ENCODE results near the gene PTAR1. TPM values are rescaled to one million over a fixed set of nuclear protein-coding genes. Genes with fewer than 3 reads are reported as not detected.

PTAR1 gene, protein sequence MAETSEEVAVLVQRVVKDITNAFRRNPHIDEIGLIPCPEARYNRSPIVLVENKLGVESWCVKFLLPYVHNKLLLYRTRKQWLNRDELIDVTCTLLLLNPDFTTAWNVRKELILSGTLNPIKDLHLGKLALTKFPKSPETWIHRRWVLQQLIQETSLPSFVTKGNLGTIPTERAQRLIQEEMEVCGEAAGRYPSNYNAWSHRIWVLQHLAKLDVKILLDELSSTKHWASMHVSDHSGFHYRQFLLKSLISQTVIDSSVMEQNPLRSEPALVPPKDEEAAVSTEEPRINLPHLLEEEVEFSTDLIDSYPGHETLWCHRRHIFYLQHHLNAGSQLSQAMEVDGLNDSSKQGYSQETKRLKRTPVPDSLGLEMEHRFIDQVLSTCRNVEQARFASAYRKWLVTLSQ
- total RNA-seq = 86.6 and 125 TPM in 2 replicates

DNA sequence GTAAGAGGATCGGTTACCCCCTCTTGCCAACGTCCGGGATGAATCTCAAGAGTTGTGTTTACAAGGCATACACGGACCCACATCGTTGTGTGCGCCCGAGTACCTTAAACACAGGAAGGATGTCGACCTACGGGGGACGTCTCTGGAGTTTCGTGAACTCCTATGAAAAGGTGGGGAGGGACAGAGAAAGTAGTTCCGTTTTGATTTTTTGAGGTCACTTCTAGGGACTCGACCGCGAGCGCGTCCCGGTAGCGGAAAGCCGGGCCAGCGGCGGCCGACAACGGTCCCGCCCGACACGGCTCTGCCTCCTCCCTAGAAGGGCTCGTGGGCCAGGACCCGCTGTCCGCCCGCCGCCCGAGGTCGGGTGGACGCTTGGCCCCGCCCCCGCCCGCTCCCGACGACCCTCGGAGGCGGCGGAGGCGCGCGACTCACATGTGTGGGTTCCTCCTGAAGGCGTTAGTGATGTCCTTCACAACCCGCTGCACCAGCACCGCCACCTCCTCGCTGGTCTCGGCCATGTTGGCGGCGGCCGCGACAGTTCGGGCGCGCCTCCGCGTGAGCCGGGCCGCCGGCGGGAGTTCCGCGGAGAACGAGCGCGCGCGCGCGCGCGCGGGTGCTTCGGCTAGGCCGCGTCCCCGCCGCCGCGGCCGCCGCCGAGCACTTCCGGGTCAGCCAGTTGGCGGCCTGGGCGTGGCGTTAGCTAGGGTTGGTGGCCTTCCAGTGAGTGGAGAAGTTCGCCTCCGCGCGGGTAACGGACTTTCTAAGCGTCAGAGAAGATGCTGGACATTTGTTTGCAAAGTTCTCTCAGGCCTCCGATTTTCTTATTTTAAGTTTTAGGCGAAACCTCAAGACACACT is at the start of gene PTAR1:
PTAR1 (minus strand) TSS at position 591 of the 857 bp plus-strand sequence; CDS start at position 518, 73 bp downstream.

DNA sequence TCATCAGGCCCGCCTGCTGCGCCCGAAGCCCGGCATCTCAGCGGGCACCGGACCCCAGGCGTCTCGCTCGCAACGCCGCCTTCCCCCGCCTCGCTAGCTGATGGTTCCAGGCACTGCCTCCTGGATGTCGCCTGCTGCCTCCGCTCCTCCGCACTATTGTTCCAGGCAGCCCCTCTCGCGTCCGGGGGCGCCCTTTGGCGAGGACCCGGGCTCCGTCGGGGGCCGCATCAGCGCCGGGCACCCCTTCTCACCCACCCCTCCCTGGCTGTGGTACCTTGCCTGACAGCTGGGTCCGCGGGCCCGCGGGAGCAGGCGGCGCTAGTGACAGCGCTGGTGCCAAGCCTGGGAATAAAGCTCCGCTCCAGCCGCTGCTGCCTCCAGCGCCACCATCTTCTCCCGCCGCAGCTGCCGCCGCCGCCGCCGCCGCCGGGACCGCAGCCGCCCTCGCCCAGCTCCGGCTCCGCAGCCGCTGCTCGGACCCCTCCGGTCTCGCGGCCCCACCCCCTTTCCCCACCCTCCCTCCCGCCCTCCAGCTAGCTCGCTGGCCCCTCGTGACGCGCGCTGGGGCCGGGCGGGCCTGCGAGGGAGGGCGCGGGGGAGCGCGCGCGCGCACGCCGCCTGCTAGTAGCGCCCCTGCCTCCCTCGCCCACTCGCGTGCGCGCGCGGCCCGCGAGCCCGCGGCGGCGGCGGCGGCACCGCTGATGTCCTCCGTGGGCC is 87.8 kb downstream of the PTAR1 start, which contains the start of gene APBA1:
APBA1 (minus strand) TSS at position 493 of the 717 bp plus-strand sequence.

Other genes with a start within 250 kb of the PTAR1 start
- gene APBA1, start 87.6 kb downstream of the PTAR1 start, total RNA-seq = 8.9 and 14.1 TPM in 2 replicates
- not detected in 2 replicates for gene CFAP95, start 60.8 kb upstream of the PTAR1 start, total RNA-seq